Colon (tissue), 2 donors: Measurements from ENCODE around the gene GRIK4.

ENCODE experiments used
- FAIRE-seq: peaks from 2 replicates; lab custom pipeline; 2012; peaks lifted over from hg19 to GRCh38; lab: Jason Lieb, UNC
- donor health status: control.
- donor health status: control.

GRIK4 gene

GRCh38 chr11:120635136-120635810, 123.7 kb downstream of the GRIK4 start:
- FAIRE-seq, result no peak

GRCh38 chr11:120637131-120637530, 125.6 kb downstream of the GRIK4 start:
- no peak for FAIRE-seq

GRCh38 chr11:120642196-120642894, 130.8 kb downstream of the GRIK4 start:
- no peak for FAIRE-seq

DNA sequence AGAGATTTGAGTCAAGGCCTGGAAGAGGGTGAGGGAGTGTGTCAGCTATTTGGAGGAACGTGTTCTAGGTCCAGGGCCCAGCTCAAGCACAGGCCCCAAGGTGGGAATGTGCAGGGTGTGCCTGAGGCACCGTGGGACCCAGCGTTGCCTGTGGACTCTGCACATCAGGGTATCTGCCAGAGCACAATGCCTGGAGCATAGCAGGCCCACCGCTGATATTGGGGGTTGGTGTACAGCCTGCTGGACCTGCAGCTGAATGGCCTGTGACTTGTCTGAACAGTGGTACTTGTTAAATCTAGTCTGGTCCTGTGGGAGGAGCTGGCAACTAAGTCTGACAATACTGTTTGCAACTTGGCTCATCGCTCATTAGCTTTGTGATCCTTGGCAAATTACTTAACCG, 131.7 kb downstream of the GRIK4 start:
- no peak for FAIRE-seq

- FAIRE-seq, result no peak
Observed at GRCh38 chr11:120645639-120646038, 134.1 kb downstream of the GRIK4 start.

GRCh38 chr11:120646206-120646605, 134.7 kb downstream of the GRIK4 start:
- no peak for FAIRE-seq

GRCh38 chr11:120647681-120648080, 136.1 kb downstream of the GRIK4 start:
- FAIRE-seq, result no peak

DNA sequence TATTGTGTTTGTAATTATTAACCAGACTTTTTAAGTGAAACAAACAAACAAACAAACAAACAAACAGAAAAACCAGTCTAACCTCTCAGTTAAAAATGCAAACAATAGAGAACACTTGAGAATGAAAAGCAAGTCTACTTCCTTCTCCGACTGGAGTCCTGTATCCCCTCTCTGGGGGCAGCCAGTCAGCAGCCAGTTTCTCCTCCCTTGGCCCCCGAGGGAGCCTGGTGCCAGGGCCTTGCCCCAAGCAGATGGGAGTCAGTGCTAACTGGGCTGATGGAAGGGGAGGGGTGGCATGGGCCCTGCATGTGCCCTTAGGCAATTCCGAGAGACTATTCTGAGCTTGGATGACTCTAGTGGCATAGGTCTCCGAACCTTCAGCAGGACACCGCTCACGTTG, 137.2 kb downstream of the GRIK4 start:
- no peak for FAIRE-seq

DNA sequence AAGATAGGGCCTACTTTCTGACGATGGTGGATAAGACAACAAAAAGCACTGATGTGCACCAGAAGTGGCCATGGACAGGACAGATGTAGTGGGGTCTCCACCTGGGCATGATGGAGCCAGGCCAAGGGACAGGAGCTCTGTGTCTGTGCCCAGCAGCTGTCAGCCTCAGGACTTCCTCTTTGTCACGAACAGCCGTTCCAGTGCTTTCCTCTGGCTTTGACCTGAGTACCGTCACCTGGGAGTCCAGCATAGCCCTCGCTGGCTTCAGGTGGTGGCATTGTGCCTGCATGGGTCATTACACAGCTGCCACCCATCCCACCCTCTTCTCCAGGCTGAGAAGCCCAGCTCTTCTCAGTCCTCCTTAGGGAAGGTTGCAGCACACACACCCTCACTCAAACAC, 137.8 kb downstream of the GRIK4 start:
- no peak for FAIRE-seq

GRCh38 chr11:120651396-120651795, 139.8 kb downstream of the GRIK4 start:
- FAIRE-seq, result no peak

GRCh38 chr11:120651836-120652235, 140.3 kb downstream of the GRIK4 start:
- no peak for FAIRE-seq

GRCh38 chr11:120652705-120653335, 141.3 kb downstream of the GRIK4 start:
- no peak for FAIRE-seq

- no peak for FAIRE-seq
Observed at GRCh38 chr11:120655589-120655988, 144.0 kb downstream of the GRIK4 start.

- no peak for FAIRE-seq
Observed at GRCh38 chr11:120657306-120658070, 145.9 kb downstream of the GRIK4 start.

DNA sequence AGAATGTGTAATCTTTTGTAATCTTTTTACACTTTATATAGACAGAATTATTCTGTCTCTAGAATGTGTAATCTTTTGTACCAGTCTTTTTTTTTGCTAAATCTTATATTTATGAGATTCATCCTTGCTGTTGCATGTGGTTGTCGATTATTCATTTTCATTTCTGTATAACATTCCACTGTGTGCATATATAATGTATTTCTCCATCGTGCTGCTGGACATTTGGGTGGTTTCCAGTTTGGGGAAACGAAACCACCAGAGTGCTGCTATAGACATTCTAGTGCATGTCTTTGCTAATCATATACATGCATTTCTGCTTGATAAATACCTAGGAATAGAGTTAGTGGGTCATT, 146.5 kb downstream of the GRIK4 start:
- FAIRE-seq, result no peak

DNA sequence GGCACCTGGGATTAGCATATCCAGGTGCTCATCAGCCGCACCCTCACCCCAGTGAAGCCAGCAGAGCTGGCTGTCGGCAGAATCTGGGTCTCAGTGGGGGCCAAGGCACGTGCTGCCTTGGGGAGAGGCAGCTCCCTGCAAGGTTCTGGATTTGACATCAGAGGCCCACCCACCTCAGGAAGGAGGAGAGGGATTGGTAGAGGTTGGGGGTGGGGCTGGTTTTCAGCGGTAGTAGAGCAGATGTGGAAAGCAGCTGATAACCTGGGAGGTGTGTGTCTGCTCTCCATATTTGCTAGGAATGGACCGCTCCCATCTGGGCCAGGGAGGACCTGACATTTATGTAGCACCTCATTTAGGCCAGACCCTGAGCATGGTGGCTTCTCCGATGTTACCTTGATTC, 147.5 kb downstream of the GRIK4 start:
- FAIRE-seq, result no peak

DNA sequence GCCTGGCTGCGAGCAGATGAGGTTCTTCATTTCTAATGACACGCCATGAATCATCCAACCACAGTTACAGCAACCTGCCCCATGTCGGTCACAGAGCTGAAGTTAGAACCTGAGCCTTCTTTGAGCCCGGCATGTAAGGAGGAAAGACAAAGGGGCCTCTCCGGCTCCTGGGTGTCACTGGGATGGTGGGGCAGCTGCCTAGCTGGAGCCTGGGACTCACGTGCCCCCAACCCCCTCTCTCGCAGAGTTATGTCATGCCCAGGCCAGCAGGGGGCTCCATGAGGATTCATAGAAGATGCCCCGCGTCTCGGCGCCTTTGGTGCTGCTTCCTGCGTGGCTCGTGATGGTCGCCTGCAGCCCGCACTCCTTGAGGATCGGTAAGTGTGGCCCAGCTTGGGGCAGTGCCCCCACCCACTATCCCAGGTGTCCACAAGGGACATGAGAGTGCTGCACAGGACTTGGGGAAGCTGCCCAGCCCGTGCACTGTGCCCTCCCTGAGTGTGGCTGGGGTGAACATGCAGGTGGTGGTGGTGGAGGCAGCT, 148.5 kb downstream of the GRIK4 start:
- no peak for FAIRE-seq

DNA sequence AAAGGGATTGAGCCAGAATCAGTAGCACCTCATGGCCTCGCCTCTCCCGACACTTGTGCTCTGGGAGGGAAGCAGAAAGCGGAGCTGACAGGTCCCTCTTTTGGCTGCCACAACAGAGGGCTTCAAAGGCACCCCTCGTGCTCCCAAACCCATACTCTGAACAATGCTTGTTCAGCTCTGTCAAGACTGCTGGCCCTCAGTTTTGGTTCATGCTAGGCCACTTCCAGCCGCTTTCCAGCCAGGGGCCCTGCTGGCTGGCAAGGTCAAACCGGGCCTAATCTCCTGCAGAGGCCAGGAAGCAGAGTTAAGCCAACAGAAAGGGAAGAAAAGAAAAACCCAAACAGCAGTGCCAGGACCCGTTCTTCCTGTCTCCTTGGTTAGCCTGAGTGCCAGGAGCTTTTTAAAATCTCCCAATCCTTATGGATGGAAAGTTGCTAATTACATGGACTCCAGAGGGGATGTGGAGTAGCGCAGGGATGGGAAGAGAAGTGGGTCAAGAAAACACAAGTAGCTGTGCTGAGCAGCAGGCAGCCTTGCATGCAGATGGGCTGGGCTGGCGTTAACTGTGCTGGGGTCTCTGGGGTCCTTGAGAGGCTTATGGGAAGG, 150.6 kb downstream of the GRIK4 start:
- FAIRE-seq, result no peak

DNA sequence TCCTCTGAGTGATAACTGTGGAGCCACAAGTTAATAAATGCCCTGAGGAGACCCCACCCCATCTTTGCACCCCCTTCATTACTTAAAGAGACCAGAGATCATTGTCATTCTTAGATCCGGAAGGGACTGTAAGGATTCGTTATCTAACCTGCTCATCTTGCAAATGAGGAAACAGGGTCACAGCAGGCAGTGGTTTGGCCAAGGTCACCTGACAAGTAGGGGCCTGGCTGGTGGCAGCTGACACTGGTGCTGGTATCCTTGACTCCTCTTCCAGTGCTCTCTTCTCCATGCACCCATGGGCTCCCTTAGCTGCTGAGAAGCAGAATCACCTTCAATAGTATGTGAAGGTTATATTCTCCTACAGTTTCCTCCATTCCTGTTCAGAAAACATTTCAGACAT, 151.6 kb downstream of the GRIK4 start:
- FAIRE-seq, result no peak

- FAIRE-seq, result no peak
Observed at GRCh38 chr11:120666121-120666639, 154.6 kb downstream of the GRIK4 start.

GRCh38 chr11:120667281-120667680, 155.7 kb downstream of the GRIK4 start:
- FAIRE-seq, result no peak

- no peak for FAIRE-seq
Observed at GRCh38 chr11:120667934-120668333, 156.4 kb downstream of the GRIK4 start.
